NCI-H1930 (cell line): ENCODE results near the gene SHTN1.

Experiments used
- DNase-seq, 2 experiments: peaks; one replicate each; lab custom pipeline; 2025; lab: John Stamatoyannopoulos, UW

The SHTN1 gene, protein sequence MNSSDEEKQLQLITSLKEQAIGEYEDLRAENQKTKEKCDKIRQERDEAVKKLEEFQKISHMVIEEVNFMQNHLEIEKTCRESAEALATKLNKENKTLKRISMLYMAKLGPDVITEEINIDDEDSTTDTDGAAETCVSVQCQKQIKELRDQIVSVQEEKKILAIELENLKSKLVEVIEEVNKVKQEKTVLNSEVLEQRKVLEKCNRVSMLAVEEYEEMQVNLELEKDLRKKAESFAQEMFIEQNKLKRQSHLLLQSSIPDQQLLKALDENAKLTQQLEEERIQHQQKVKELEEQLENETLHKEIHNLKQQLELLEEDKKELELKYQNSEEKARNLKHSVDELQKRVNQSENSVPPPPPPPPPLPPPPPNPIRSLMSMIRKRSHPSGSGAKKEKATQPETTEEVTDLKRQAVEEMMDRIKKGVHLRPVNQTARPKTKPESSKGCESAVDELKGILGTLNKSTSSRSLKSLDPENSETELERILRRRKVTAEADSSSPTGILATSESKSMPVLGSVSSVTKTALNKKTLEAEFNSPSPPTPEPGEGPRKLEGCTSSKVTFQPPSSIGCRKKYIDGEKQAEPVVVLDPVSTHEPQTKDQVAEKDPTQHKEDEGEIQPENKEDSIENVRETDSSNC

DNA sequence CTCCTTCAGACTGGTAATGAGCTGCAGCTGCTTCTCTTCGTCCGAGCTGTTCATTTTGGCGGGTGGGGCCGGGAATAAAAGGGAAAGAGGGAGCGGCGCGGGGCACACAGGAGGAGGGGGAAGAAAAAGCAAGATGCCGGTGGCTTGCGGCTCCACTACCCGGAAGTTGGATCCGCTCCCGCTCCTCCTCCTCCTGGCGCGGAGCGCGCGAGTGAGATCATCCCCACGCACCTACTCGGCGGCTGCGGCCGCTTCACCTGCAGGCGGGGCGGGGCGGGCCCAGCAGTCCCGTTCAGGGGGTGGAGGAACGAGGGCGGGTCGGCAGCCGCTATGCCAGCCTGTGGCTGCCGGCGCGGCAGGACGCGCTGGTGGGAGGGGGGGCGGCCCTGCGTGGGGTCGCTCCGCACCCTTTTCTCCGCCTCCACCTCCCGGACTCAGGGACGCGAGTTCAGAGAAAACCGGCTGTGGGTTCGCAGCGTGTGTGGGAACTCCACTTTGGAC, at the start of gene SHTN1:
Gene SHTN1, minus strand, starts transcription at position 162 of the 501 bp plus-strand sequence. Its CDS starts 108 bp downstream, at position 54.
- peak; percentile 42 to 46 for DNase-seq

DNA sequence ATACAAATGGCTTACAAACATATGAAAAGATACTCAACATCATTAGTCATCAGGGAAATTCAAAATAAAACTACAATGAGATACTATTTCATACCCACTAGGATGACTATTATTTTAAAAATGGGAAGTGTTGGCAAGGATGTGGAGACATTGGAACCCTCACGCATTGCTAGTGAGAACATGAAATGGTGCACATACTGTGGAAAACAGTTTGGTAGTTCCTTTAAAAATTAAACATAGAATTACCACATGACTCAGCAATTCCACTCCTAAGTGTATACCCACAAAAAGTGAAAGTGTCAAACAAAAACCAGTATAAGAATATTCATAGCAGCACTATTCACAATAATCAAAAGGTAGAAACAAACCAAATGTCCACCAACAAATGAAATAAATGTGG, 48.5 kb upstream of the SHTN1 start:
- no peak for DNase-seq

DNA sequence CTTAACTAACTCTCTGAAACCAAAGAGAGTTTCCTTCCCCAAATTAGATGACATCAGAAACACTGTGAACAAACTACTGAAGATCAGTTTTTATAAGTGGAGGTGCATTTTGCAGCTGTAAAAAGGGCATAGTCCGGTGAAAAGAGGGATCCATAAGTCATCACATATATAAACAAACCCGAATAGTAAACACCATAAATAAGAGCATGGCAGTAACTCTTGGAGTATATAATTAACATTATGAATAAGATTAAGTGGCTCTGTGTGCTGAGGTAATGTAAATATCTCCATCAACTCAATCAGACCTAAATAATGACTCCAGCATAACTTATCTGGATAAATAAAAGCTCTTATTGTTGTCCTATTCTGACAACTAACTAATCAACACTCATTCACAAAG, 43.0 kb upstream of the SHTN1 start:
- no peak for DNase-seq

DNA sequence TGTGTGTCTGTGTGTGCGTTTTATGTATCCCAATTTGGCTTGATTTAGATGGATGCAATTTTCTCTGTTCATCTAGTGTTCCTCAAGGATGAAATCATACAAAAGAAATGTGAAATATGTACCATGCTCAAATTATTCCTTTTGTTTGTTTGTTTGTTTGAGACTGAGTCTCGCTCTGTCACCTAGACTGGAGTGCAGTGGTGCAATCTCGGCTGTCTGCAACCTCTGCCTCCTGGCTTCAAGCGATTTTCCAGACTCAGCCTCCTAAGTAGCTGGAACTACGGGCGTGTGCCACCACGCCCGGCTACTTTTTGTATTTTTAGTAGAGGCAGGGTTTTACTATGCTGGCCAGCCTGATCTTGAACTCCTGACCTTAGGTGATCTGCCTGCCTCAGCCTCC, 11.3 kb upstream of the SHTN1 start:
- DNase-seq: no peak

DNA sequence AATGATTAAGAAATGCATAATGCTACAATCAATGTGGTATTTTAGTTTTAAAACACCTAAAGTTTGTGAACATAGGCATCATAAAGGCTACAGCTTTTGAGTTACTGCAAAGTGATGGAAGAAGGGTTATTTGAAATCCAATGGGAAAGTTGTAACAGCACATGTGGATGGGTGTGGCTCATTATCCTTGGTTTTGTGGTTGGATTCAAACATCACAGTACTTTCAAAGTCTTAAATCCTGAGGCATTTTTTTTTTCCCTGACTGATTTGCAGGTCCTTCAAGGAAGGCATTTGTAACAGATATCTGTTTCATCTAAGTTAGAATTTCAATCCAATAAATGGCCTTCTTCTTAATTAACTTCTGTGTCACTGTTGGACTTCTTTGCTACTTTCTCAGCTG, 9.8 kb upstream of the SHTN1 start:
- no peak for DNase-seq

DNA sequence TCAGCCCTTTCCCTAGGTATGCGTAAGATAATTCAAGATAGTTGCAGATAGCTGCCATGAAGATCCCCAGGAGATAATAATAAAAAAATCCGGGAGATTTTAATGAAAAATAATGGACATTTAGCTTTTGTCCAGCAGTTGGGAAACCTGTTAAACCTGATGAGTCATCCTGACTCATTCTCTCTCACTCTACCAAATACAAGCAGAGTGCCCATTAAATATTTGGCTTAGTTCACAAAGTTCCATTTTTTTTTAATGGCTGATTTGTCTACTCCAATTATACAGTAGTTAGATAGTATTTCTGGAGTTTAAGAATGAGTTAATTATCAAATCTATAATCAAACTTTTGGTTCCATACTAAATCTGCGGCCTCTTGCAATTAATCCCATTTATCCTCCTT, 2.1 kb upstream of the SHTN1 start:
- DNase-seq: no peak

DNA sequence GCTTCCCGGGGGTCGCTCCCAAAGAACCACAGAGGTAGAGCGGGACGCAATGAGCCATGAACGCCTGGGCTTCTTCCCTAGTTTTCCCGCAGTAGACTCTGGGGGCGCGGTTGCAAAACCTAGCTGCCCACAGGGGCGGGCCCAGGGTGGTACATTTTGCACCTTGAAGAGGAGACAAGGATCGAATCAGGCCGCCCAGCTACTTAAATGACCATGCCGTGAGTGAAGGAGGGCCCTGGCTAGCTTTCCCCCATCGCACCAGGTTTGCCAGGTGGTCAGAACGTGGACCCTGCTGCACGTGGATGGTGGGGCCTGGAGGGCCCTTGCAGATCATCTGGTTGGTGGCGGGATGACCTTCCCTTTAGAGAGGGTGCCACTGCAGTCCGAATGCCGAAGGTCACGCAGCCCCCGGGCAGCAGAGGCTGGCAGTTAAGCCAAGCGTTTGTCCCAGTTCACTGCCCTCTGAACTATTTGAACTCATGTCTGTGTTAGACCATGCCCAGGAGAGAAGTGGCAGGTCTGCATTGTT, 604 bp upstream of the SHTN1 start:
- peak; percentile 8 to 42 for DNase-seq

DNA sequence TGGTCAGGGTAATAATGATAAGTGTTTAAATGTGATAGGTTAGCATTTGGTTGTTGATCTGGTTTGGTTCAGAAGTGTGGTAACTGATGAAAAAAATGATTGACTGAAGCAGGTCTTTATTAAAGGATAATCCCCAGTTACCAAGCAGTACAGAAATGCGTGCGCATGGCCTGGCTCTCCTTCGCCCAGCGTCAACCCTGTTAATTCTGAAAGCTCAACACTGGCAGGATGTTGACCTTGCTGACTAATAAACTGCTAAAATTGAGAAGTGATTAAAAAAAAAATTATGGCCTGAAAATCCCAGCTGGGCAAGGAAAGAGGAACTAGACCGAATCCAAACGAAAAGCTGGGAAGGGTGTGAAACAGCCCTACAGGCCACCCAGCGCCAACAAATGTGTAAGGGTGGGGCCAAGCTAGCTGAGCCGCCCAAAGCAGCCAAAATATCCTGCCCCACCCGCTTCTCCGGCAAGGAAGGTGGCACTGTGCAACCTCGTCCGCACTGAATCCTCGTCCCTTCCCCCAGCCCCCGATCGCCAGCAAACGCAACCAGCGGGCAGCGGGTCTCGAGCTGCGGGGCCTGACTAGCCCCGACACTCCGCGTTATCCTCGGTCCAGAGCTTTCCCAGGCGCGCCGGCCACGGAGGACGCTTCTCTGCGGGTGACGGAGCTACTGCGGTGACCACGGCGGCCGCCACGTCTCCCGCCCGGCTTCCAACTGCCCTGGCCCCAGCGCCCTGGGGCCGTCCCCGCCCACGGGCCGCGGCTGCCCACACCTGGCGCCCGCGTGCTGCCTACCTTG, 561 bp downstream of the SHTN1 start:
- DNase-seq: peak in 1 of 2 experiments; percentile 3

DNA sequence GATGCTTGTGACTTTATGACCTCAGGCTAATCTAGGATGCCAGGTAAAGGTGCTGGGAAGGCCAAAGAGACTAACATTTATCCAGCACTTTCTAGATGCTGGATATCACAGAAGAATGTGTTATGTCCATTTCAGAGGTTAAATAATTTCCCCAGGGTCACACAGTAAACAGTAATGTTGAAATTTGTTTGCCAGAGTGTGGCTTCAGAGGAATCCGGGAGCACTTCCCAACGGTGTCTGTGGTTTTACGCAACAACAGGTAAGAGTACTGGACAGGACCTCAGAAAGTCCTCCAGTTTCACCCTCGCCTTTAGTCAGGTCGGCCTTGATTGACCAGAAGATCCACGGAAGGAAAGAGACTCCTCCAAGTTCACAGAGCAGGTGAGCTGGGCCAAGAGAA, 1.7 kb downstream of the SHTN1 start:
- DNase-seq: no peak

DNA sequence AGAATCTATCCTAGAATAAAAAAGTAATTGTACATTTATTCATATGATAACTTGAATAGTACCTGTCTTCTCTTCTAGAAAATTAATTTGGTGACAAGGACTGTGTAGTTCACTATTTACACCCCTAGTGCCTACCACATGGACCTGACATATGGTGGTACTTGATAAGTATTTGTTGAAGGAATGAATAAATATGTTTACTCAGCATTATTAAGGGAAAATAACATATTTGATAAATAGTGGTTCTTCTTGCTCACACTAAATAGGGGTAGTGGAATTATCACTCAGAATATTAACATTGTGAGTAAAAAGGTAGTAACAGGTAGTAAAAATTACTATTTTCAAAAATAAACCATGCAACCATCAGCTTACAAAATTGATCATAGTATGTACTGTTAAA, 2.8 kb downstream of the SHTN1 start:
- DNase-seq: no peak

DNA sequence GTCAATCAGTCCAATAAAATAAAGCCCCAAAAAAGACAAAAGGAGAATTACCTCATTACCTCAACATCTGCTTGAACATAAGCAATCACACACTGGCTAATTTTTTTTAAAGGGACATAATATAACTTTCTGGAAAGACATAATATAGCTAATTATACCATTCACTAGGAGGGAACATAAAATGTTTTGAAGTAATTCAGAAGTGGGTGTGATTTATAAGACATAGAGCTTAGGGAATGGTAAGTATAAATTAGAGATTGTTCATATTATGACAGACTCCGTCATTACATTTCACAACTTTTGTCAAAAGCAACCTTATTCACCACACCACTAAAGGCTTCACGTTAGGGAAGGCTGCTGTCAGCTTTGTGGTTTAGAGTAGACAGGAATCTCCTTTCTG, 3.8 kb downstream of the SHTN1 start:
- no peak for DNase-seq

DNA sequence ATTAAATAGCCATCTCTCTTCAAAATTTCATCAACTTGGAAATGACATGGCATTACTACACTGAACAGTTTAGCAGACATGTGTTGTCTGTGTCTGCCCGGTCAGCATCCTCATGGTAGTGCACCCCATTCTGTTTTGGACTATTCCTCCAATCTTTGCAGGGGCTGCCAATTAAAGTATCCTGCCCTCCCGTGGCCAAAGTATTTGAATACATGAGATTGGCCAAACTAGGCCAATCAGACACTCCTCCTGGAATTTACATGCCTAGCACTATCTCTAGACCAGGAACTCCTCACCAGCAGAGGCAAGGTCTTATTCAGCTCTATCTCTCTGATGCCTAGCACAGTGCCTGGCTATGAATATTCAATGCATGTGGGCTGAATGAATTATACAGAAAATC, 4.4 kb downstream of the SHTN1 start:
- DNase-seq: no peak

DNA sequence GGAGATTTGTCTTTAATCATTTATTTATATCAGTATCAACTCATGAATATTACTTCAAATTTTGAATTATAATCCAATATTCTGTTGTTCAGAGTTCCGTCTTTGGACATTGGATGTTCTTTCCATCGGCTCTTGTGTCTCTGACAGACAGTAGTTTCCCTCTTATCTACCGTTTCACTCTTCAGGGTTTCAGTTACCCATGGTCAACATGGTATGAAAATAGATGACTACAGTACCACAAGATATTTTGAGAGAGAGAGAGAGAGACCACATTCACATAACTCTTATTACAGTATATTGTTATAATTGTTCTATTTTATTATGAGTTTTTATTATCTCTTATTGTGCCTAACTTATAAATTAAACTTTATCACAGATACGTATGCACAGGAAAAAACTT, 6.8 kb downstream of the SHTN1 start:
- DNase-seq: no peak

DNA sequence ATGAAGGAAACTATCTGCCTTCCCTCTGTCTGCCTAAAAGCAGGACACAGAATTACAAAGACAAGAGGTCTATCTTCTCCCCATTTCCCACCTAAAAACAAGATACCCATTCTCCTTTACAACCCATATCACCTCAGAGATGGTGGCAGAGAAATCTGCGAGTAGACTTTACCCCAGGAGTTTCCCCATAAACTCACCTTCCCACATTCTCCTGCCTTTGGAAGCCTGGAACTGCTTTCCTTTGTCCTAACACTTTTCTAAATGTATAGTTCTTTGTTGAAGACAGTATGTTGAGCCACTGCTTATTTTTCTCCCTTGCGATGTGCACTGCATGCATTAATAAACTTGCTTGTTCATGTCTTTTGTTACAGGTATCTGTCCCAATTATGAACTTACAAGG, 8.0 kb downstream of the SHTN1 start:
- no peak for DNase-seq

DNA sequence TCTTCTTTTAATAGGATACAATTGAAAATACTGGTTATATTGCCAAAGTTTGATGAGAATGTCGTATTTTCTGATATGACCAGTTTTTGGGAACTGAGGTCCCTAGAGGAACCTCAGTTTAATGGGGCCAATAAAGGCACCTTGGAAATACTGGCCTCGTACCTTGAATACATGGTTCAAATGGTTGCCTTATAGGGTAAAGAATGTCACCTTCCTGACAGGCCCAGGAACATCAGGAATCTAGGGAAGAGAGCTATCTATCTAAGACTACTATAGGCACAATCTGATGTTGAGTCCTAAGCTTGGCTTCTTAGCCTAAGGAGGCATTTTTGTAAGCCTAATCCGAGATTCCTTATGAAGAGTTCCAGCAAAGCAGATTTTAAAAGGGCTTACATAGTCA, 9.3 kb downstream of the SHTN1 start:
- no peak for DNase-seq

DNA sequence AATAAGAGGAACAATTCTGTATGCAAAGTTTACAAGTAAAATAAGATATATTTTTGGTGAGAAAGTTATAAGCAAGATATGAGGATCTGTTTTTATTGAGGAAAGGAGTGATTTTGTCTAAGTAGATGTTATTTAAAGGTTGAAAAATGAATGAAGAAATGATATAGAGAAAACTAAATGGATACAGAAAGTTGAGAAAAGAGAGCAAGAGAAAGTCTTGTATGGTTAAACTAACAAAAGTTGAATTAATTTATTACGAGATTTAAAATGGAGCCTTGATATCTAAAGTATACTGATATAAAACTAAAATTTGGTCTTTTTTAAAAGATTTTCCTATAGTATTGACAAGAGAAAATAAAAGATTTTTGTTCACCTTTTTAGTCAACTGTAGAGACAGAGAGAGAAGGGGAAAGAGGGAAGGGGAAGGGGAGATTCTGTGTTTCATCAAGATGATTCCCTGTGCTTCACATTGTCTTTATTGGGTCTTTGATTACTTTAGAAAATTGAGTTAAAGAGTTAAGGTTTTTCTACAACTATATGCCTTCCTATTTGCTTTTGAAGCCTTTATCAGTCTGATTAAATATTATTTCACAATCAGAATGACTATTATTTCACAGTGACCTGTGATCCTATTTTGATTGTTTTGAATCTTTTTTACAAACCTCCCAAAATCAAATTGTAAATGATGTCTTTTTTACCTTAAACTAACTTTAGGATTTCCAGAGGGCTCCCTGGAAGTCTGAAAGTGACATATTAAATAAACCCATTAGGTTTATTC, 10.7 kb downstream of the SHTN1 start:
- DNase-seq: no peak

DNA sequence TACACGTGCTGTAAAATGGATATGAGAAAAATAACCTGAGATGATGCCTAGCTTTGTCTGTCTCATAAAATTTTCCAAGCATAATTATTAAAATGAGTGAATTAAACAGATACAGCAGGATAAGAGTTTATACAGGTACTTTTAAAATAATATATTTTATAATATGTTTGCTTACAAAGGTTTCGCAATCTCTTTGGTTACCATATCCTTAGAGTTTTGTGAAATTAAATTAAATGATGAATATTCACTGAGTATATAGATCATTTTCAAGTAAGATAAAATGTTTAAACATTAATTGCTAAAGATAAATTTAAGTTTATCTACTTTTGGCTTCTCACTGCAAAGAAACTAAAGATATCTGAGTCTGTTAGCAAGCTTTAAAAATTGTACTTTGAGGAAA, 11.4 kb downstream of the SHTN1 start:
- DNase-seq: no peak

DNA sequence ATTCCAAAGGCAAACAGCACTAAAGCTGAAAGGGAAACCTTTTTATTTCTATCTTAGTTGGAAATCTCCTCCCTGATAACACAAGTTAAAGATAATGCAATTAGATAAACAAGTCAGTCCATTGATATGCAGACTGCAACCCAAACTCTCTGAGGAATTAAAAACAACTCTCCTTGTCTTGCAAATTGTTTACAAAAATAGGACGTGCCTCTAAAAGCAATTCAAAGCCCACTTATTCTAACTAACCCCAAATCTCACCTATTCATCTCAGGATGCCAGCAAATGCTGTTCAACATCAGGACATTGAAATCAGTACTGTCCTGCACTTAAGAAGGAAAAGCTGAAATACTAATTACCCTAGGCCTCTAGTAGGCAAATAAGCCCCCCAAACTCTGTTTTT, 12.8 kb downstream of the SHTN1 start:
- DNase-seq: no peak

DNA sequence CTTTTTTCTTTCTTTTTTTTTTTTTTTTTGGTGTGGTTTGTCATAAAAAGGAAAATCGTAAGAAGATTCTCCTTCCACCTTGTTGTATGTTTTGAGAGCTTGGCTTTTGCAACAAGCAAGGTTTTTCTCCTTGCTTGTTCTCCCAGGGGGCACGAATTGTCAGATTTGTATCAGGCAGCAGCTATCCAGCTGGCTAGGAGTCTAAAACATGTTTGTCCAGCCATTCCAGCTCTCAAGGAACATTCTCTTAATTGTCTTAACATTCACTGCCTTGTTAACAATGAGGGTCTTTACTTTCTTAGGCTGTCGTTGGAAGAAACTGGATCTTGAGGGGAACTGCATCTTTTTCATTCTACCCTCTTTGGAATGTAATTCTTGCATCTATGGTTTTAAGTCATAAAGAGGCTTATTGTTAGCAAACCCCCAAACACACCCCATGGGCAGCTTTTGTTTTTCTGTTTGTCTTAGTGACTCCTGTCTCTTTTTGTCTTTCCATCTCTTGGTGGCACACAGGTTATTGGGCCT, 14.6 kb downstream of the SHTN1 start:
- DNase-seq: no peak

DNA sequence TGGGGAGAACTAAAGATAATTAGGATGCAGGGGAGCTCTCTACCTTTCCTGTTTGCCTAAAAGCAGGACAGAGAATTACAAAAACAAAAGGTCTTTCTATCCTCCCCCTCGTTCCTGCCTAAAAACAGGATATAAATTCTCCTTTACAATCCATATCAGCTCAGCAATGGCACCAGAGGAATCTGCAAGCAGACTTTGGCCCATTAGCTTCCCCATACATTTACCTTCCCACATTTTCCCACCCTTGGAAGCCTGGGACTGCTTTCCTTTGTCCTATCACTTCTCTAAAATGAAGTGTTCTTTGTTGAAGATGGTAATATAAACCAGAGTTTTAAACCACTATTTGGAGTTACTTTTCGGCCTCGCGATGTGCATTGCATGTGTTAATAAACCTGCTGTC, 15.5 kb downstream of the SHTN1 start:
- DNase-seq: no peak

DNA sequence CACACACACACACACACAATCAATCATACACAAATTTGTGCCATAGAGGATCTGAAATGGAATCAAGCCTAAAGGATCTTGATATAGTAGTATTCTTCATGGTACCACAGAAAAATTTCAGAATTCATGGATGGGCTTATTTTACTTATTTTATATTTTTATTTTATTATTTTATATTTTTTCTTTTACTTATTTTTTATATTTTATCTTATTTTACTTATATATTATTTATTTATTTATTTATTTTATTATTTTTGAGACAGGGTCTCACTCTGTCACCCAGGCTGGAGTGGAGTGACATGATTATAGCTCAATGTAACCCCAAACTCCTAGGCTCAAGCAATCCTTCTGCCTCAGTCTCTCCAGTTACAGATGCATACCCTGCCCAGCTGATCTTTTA, 16.7 kb downstream of the SHTN1 start:
- DNase-seq: no peak
